OCI-LY1 (cell line): ENCODE results near the gene ZBTB7A.

Experiments
- H2AFZ ChIP-seq: fragments of 200-600 bp; sonication (generic), shearing (Covaris generic); 2 replicates; pipeline ENCODE4 v1.6.0; 2014; ENCODE audit warnings: antibody characterized with exemption, mild to moderate bottlenecking, low read length
- H3F3A ChIP-seq: fragments of 200-600 bp; sonication (generic), shearing (Covaris generic); 2 replicates; pipeline ENCODE4 v1.6.0; 2014; ENCODE audit warnings: mild to moderate bottlenecking, antibody characterized with exemption, low read length, moderate library complexity; ENCODE audit not compliant: insufficient read depth
- H3K27ac ChIP-seq: fragments of 200-600 bp; sonication (generic); 2 replicates; pipeline ENCODE4 v1.5.1; 2014; ENCODE audit warnings: low read length, mixed run types, mild to moderate bottlenecking, low read depth; ENCODE audit not compliant: poor library complexity, severe bottlenecking
- H3K27me3 ChIP-seq: fragments of 200-600 bp; sonication (generic); 2 replicates; pipeline ENCODE4 v1.6.0; 2014; ENCODE audit warnings: antibody characterized with exemption, mild to moderate bottlenecking, low read length, moderate library complexity; ENCODE audit not compliant: insufficient read depth
- H3K36me3 ChIP-seq: fragments of 200-600 bp; sonication (generic); 2 replicates; pipeline ENCODE4 v1.6.1; 2014; ENCODE audit warnings: mild to moderate bottlenecking, antibody characterized with exemption, low read length, moderate library complexity, mixed read lengths; ENCODE audit not compliant: insufficient read depth
- H3K4me1 ChIP-seq: fragments of 200-600 bp; sonication (generic); 2 replicates; pipeline ENCODE4 v1.5.1; 2014; ENCODE audit warnings: mild to moderate bottlenecking, low read length, moderate library complexity; ENCODE audit not compliant: insufficient read depth, severe bottlenecking
- H3K4me2 ChIP-seq: fragments of 200-600 bp; sonication (generic), shearing (Covaris generic); 2 replicates; pipeline ENCODE4 v1.6.1; 2014; ENCODE audit warnings: low read length
- H3K4me3 ChIP-seq: fragments of 200-600 bp; sonication (generic); 2 replicates; pipeline ENCODE4 v1.5.1; 2014; ENCODE audit warnings: low read length, low read depth, mild to moderate bottlenecking, mixed read lengths; ENCODE audit not compliant: poor library complexity, severe bottlenecking
- H3K79me2 ChIP-seq: fragments of 200-600 bp; shearing (Covaris generic); 2 replicates; pipeline ENCODE4 v1.6.1; 2016; ENCODE audit warnings: mixed run types, low read length, mixed read lengths; ENCODE audit not compliant: insufficient read depth
- H3K9ac ChIP-seq: fragments of 200-600 bp; sonication (generic), shearing (Covaris generic); 2 replicates; pipeline ENCODE4 v1.6.1; 2014; ENCODE audit warnings: mild to moderate bottlenecking, low read length, mixed read lengths
- H3K9me2 ChIP-seq: fragments of 200-600 bp; sonication (generic), shearing (Covaris generic); 2 replicates; pipeline ENCODE4 v1.6.1; 2014; ENCODE audit warnings: low read depth, mild to moderate bottlenecking, low read length, mixed read lengths
- H3K9me3 ChIP-seq: fragments of 200-600 bp; shearing (Covaris generic); 2 replicates; pipeline ENCODE4 v1.6.1; 2014; ENCODE audit warnings: low read length, mixed read lengths
- H4K20me1 ChIP-seq: fragments of 200-600 bp; sonication (generic), shearing (Covaris generic); 2 replicates; pipeline ENCODE4 v1.6.0; 2016; ENCODE audit warnings: mild to moderate bottlenecking, low read length; ENCODE audit not compliant: insufficient read depth
- EZH2 ChIP-seq: fragments of 200-600 bp; sonication (generic), shearing (Covaris generic); IDR thresholded peaks from 2 replicates; pipeline ENCODE4 v1.8.0; 2017; ENCODE audit warnings: borderline replicate concordance, mixed run types, mild to moderate bottlenecking, antibody characterized with exemption, low read length, moderate library complexity, mixed read lengths
- TF ChIP-seq, protein P1 (sequence below): fragments of 200-600 bp; sonication (generic), shearing (Covaris generic); IDR thresholded peaks from 2 replicates; pipeline ENCODE4 v1.5.1; 2017; ENCODE audit warnings: mild to moderate bottlenecking, antibody characterized with exemption, low read length, moderate library complexity, mixed read lengths

Gene ZBTB7A

DNA sequence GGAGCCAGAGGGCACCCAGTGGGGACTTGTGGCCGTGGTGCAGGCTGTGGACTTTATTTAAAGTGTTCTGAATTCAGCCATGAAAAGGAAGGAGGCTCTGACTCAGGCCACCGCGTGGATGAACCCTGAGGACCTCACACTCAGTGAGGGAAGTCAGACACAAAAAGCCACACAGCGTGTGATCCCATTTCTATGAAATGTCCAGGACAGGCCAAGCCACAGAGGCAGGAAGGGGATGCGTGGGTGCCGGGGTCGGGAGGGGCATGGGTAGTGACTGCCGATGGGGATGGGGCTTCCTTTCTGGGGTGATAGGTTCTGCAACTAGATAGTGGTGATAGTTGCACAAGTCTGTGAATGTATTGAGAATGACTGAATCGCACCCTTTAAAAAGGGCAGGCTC lies 8.7 kb upstream of the ZBTB7A start:
- Histone ChIP-seq H3K4me3 (no peak overlapping the region), H3K9me2 (no peaks in the 10 kb centered on the region), H3K4me2 (no peak overlapping the region), H3K79me2 (no peaks in the 10 kb centered on the region), H3K36me3 (no peaks in the 10 kb centered on the region), H3F3A (no peaks in the 10 kb centered on the region), H3K27ac (no peak overlapping the region), H3K4me1 (peaks cover 24% of the 10 kb centered on the region), H3K9ac (no peak overlapping the region), H3K9me3 (no peaks in the 10 kb centered on the region), H4K20me1 (no peaks in the 10 kb centered on the region), H3K27me3 (no peaks in the 10 kb centered on the region), H2AFZ (no peak overlapping the region)
- TF ChIP-seq, protein P1, sequence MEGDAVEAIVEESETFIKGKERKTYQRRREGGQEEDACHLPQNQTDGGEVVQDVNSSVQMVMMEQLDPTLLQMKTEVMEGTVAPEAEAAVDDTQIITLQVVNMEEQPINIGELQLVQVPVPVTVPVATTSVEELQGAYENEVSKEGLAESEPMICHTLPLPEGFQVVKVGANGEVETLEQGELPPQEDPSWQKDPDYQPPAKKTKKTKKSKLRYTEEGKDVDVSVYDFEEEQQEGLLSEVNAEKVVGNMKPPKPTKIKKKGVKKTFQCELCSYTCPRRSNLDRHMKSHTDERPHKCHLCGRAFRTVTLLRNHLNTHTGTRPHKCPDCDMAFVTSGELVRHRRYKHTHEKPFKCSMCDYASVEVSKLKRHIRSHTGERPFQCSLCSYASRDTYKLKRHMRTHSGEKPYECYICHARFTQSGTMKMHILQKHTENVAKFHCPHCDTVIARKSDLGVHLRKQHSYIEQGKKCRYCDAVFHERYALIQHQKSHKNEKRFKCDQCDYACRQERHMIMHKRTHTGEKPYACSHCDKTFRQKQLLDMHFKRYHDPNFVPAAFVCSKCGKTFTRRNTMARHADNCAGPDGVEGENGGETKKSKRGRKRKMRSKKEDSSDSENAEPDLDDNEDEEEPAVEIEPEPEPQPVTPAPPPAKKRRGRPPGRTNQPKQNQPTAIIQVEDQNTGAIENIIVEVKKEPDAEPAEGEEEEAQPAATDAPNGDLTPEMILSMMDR, result no peak
- no peak for TF ChIP-seq EZH2

DNA sequence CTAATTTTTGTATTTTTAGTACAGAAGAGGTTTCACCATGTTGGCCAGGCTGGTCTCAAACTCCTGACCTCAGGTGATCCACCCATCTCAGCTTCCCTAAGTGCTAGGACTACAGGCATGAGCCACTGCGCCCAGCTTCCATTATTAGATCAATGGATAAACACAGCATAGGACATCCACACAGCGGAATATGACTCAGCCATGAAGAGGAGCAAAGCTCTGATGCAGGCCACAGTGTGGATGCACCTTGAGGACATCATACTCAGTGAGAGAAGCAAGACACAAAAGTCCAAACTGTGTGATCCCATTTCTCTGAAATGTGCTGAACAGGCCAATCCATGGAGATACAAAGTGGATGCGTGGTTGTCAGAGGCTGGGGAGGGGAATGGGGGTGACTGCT lies 4.9 kb upstream of the ZBTB7A start:
- Histone ChIP-seq H3K9ac (no peak overlapping the region), H4K20me1 (no peaks in the 10 kb centered on the region), H3K27ac (no peak overlapping the region), H3K4me2 (no peak overlapping the region), H3K27me3 (no peaks in the 10 kb centered on the region), H3K36me3 (no peaks in the 10 kb centered on the region), H3K9me3 (no peaks in the 10 kb centered on the region), H3F3A (no peaks in the 10 kb centered on the region), H3K79me2 (no peaks in the 10 kb centered on the region), H3K4me1 (peaks cover 22% of the 10 kb centered on the region), H3K9me2 (no peaks in the 10 kb centered on the region), H2AFZ (no peak overlapping the region), H3K4me3 (no peak overlapping the region)
- TF ChIP-seq, protein P1, result no peak
- no peak for TF ChIP-seq EZH2

DNA sequence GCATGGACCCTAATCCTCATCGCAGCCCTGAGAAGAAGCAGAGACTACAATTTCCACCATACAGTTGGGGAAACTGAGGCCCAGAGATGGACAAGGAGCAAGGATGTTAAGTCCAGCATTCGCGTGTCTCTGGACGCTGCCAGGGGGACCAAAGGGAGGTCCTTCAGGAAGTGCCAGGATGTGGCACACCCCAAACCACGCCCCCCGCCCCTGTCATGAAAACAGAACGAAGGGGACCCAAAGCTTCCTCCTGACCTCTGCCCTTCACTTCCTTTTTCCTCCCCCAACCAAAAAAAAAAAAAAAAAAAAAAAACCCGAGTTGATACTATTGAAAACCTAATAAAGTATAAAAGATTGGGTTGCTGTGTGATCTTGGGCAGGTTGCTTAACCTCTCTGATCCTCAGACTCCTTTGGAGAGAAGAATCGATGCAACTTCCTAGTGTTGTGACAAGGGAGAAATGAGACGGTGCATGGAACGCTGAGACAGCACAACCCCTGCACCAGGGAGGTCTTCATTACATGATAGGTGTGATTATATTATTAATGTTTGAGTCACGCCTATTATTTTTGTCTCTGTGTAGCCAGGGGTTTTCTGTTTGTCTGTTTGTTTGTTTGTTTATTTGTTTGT lies 2.7 kb upstream of the ZBTB7A start:
- H3K4me3 ChIP-seq, result peak overlapping the region; percentile 32
- H3K79me2 ChIP-seq, result peaks cover 6% of the 10 kb centered on the region
- no peaks in the 10 kb centered on the region for H4K20me1 ChIP-seq
- H3K9me3 ChIP-seq, result no peaks in the 10 kb centered on the region
- H3F3A ChIP-seq, result no peaks in the 10 kb centered on the region
- H3K4me1 ChIP-seq, result peaks cover 22% of the 10 kb centered on the region
- no peaks in the 10 kb centered on the region for H3K9me2 ChIP-seq
- H3K36me3 ChIP-seq, result peaks cover 1% of the 10 kb centered on the region
- 0 out of 2 replicates have a peak overlapping the region, but pooled peaks have one; percentile 59 for H2AFZ ChIP-seq
- H3K27ac ChIP-seq, result no peak overlapping the region
- H3K27me3 ChIP-seq, result no peaks in the 10 kb centered on the region
- H3K4me2 ChIP-seq, result peak overlapping the region; percentile 59
- TF ChIP-seq, protein P1, result no peak
- no peak for TF ChIP-seq EZH2
- peak overlapping the region; percentile 34; the same call in 1 of the 2 replicates for H3K9ac ChIP-seq
